GM12892 (cell line): ENCODE results near the gene HABP4.

Experiments used
- POLR2A ChIP-seq: IDR thresholded peaks from 2 replicates; pipeline ENCODE4 v1.6.1; 2011; ENCODE audit warnings: low read depth, low read length, control low read depth
- POLR2AphosphoS5 ChIP-seq: IDR thresholded peaks from 2 replicates; pipeline ENCODE4 v1.6.1; 2011; ENCODE audit warnings: low read depth, low read length, control low read depth
- TAF1 ChIP-seq: IDR thresholded peaks from 2 replicates; pipeline ENCODE4 v1.6.1; 2011; ENCODE audit warnings: low read depth, mild to moderate bottlenecking, control low read depth, low read length, borderline replicate concordance

DNA sequence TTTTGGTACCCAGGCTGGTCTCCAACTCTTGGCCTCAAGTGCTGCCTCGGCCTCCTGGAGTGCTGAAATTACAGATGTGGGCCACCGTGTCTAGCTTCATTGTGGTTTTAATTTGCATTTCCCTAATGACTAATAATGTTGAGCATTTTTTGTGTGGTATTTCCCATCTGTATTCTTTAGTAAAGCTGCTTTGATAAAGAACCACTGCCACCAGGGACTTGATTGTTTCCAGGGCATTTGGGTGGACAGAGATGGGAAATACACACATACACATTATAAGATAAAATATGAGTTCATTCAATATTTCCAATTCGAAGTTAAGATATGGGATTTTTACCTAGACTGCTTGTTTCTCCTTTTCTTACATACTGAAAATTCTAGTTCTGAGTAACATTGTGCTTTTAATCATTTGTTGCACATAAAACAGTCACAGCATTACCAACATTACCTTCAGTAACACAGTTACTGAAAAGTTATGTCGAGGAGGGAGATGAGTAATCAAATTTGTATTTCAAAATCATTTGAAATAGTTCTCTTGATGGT lies 28.9 kb downstream of the HABP4 start:
- TF ChIP-seq POLR2A (no peak), TAF1 (no peak), POLR2AphosphoS5 (no peak)
